ENCODE results near the gene SPN. TPM values are rescaled to one million over a fixed set of nuclear protein-coding genes. Genes with fewer than 3 reads are reported as not detected.
A peak's percentile ranks its signal among the peaks of the same experiment; 100 is the strongest.
"Not testable (repeated sequence)": the region's sequence is repeated elsewhere in the genome, so short reads cannot be mapped to it uniquely, and the experiment has no call there.

SPN gene, protein sequence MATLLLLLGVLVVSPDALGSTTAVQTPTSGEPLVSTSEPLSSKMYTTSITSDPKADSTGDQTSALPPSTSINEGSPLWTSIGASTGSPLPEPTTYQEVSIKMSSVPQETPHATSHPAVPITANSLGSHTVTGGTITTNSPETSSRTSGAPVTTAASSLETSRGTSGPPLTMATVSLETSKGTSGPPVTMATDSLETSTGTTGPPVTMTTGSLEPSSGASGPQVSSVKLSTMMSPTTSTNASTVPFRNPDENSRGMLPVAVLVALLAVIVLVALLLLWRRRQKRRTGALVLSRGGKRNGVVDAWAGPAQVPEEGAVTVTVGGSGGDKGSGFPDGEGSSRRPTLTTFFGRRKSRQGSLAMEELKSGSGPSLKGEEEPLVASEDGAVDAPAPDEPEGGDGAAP
- 1.1 TPM for polyA plus RNA-seq (2013, experiment 1 of 2)
- polyA plus RNA-seq (2013, experiment 2 of 2), result 0.87 TPM

DNA sequence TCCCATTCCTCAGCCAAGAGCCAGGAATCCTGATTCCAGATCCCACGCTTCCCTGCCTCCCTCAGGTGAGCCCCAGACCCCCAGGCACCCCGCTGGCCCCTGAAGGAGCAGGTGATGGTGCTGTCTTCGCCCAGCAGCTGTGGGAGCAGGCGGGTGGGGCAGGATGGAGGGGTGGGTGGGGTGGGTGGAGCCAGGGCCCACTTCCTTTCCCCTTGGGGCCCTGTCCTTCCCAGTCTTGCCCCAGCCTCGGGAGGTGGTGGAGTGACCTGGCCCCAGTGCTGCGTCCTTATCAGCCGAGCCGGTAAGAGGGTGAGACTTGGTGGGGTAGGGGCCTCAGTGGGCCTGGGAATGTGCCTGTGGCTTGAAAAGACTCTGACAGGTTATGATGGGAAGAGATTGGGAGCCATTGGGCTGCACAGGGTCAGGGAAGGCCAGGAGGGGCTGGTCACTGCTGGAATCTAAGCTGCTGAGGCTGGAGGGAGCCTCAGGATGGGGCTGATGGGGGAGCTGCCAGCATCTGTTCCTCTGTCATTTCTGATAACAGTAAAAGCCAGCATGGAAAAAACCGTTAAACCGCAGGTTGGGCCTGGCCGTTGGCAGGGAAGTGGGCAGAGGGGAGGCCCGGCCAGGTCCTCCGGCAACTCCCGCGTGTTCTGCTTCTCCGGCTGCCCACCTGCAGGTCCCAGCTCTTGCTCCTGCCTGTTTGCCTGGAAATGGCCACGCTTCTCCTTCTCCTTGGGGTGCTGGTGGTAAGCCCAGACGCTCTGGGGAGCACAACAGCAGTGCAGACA lies at the start of gene SPN:
SPN (plus strand) TSS at position 232 of the 791 bp plus-strand sequence; CDS start at position 714, 482 bp downstream.
- Histone ChIP-seq H3K27me3 (ENCODE audit: insufficient read depth, low read length, poor library complexity) (no peaks in the 10 kb centered on the region), H3K79me1 (ENCODE audit: low read length) (no peaks in the 10 kb centered on the region), H3K36me3 (ENCODE audit: control insufficient read depth, insufficient read depth, low read length) (no peaks in the 10 kb centered on the region), H3K4me1 (ENCODE audit: control insufficient read depth, low read depth, low read length) (peaks cover 3% of the 10 kb centered on the region), H3K23ac (ENCODE audit: low read length) (no peak within 1 kb of the TSS), H2BK15ac (replicated peaks; ENCODE audit: low read depth) (no peak within 1 kb of the TSS), H3K27ac (ENCODE audit: low read depth, low read length) (no peak within 1 kb of the TSS), H3K9ac (ENCODE audit: low read length) (no peak within 1 kb of the TSS), H3K4ac (ENCODE audit: low read depth, low read length) (no peak within 1 kb of the TSS), H3K4me2 (ENCODE audit: low read length) (no peak within 1 kb of the TSS), H4K8ac (ENCODE audit: low read depth, low read length) (no peak within 1 kb of the TSS), H3K4me3 (ENCODE audit: low read length) (no peak within 1 kb of the TSS), H3K18ac (ENCODE audit: low read length) (no peak within 1 kb of the TSS), H3K56ac (ENCODE audit: low read length) (peak within 1 kb of the TSS; percentile 37), H2AK5ac (ENCODE audit: low read length) (no peak within 1 kb of the TSS), H4K5ac (ENCODE audit: low read length) (no peak within 1 kb of the TSS), H3K79me2 (ENCODE audit: control insufficient read depth, insufficient read depth, low read length) (no peaks in the 10 kb centered on the region), H2BK120ac (ENCODE audit: low read depth, low read length) (no peak within 1 kb of the TSS), H2BK5ac (ENCODE audit: low read length) (no peak within 1 kb of the TSS)
- DNase-seq, result no peak
- no CpG with 5 or more reads among the region's 18 CpGs for WGBS (ENCODE audit: extremely low coverage, insufficient coverage, low lambda C conversion rate)

DNA sequence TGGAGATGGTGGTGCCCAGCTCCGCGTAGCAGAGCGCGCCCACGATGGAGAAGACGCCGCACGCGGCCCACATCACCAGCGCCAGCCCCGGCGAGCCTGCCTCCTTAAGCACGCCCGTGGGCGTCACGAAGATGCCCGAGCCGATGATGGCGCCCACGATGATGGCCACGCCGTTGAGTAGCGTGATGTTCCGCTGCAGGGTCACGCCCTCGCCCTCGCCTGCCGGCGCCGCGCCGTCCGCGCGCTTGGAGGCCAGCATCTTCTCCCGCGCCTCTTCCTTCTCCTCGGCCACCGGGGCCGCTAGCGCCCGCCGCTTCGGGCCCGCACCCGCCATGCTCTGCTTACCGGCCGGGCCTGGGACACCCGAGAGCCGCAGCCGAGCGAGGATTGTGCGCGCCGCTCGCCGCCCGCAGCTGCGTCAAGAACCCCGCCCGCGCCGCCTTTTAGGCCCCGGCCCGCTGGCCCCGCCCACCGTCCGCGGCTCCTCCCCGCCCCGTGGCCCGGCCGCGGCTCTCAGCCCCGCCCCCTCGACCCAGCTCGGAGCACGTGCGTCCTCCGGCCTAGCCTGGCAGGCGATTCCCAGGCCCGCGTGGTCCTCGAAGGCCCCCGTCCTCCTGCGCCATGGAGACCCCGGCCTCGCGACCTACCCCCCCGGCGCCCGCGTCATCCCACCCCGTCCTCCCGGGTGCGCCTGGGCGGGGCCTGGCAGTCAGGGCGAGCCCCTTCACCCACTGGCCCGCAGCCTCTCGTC lies 49.6 kb upstream of the SPN start:
- Histone ChIP-seq H3K23ac (ENCODE audit: low read length) (peak overlapping the region; percentile 99), H3K79me2 (ENCODE audit: control insufficient read depth, insufficient read depth, low read length) (peaks cover 18% of the 10 kb centered on the region), H3K4me3 (ENCODE audit: low read length) (peak overlapping the region; percentile 77), H3K9ac (ENCODE audit: low read length) (peak overlapping the region; percentile 89), H3K18ac (ENCODE audit: low read length) (peak overlapping the region; percentile 44), H3K27ac (ENCODE audit: low read depth, low read length) (peak overlapping the region; percentile 51), H3K56ac (ENCODE audit: low read length) (peak overlapping the region; percentile 96), H3K4me2 (ENCODE audit: low read length) (peak overlapping the region; percentile 66)
- not testable (repeated sequence) for H2BK15ac ChIP-seq (replicated peaks; ENCODE audit: low read depth); H3K27me3 ChIP-seq (ENCODE audit: insufficient read depth, low read length, poor library complexity); H3K36me3 ChIP-seq (ENCODE audit: control insufficient read depth, insufficient read depth, low read length); H3K79me1 ChIP-seq (ENCODE audit: low read length); H4K5ac ChIP-seq (ENCODE audit: low read length); H2BK5ac ChIP-seq (ENCODE audit: low read length); H3K4ac ChIP-seq (ENCODE audit: low read depth, low read length); H2AK5ac ChIP-seq (ENCODE audit: low read length); H3K4me1 ChIP-seq (ENCODE audit: control insufficient read depth, low read depth, low read length); H4K8ac ChIP-seq (ENCODE audit: low read depth, low read length); H2BK120ac ChIP-seq (ENCODE audit: low read depth, low read length)
- no CpG with 5 or more reads among the region's 100 CpGs for WGBS (ENCODE audit: extremely low coverage, insufficient coverage, low lambda C conversion rate)
- peak; percentile 92 for DNase-seq

DNA sequence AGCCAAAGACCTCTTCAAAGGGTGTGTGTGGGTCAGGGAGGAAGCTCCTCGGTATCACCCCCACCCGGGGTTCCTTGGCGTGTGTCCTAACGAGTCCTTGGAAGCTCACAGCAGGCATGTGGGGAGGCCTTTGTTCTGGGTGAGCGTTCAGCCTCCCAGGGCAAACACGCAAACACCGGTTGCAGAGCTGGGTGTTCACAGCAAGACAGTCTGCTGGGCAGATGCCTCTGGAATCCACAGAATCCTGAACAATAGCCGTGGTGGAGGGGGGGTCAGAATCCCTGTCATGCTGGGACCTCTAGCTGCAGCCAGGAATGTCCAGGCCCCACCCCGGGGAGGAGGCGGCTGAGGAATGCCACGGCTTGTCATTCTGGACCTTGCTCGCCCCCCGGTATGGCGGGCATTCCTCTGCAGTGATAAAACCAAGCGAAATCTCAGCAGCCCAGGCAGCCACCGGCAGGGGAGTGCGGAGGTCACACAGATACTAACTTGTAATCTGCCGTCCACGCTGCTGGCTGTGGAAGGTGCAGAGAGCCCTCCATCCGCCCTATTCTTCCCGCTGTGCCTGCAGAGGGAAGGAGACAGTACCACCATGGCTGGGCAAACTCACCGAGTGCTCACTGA lies 48.2 kb upstream of the SPN start:
- Histone ChIP-seq H3K56ac (ENCODE audit: low read length) (peak overlapping the region; percentile 64), H3K79me2 (ENCODE audit: control insufficient read depth, insufficient read depth, low read length) (peaks cover 16% of the 10 kb centered on the region), H3K27ac (ENCODE audit: low read depth, low read length) (peak overlapping the region; percentile 1)
- H3K36me3 ChIP-seq (ENCODE audit: control insufficient read depth, insufficient read depth, low read length); H3K23ac ChIP-seq (ENCODE audit: low read length); H2AK5ac ChIP-seq (ENCODE audit: low read length); H3K4me2 ChIP-seq (ENCODE audit: low read length); H2BK120ac ChIP-seq (ENCODE audit: low read depth, low read length); H2BK5ac ChIP-seq (ENCODE audit: low read length); H3K9ac ChIP-seq (ENCODE audit: low read length); H2BK15ac ChIP-seq (replicated peaks; ENCODE audit: low read depth); H4K5ac ChIP-seq (ENCODE audit: low read length); H3K4me3 ChIP-seq (ENCODE audit: low read length); H3K4me1 ChIP-seq (ENCODE audit: control insufficient read depth, low read depth, low read length); H3K79me1 ChIP-seq (ENCODE audit: low read length); H3K4ac ChIP-seq (ENCODE audit: low read depth, low read length); H4K8ac ChIP-seq (ENCODE audit: low read depth, low read length); H3K18ac ChIP-seq (ENCODE audit: low read length); H3K27me3 ChIP-seq (ENCODE audit: insufficient read depth, low read length, poor library complexity): not testable (repeated sequence)
- WGBS (ENCODE audit: extremely low coverage, insufficient coverage, low lambda C conversion rate), result no CpG with 5 or more reads among the region's 22 CpGs
- peak; percentile 97 for DNase-seq

DNA sequence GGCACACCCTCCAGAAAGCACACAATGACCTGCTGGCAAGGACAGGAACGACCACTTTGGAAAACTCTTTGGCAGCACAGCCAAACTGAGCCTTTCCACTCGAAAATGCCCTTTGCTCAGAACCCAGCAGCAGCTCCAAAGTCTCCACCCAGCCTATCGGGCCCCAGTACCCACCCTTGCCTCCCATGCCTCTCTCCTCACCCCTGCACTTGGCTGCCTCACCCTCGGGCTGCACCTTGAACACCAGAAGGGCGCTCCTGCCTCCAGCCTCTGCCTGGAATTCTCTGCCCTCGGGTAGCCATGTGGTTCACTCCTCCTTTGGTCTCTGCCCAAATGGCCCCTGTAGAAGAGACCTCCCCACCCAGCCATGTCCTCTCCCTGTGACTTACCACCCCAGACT lies 46.9 kb upstream of the SPN start:
- H2AK5ac ChIP-seq (ENCODE audit: low read length); H2BK15ac ChIP-seq (replicated peaks; ENCODE audit: low read depth); H3K4me1 ChIP-seq (ENCODE audit: control insufficient read depth, low read depth, low read length); H3K4me3 ChIP-seq (ENCODE audit: low read length); H3K79me1 ChIP-seq (ENCODE audit: low read length); H3K36me3 ChIP-seq (ENCODE audit: control insufficient read depth, insufficient read depth, low read length); H3K27me3 ChIP-seq (ENCODE audit: insufficient read depth, low read length, poor library complexity); H3K4me2 ChIP-seq (ENCODE audit: low read length); H3K27ac ChIP-seq (ENCODE audit: low read depth, low read length); H3K23ac ChIP-seq (ENCODE audit: low read length); H3K4ac ChIP-seq (ENCODE audit: low read depth, low read length); H4K8ac ChIP-seq (ENCODE audit: low read depth, low read length); H3K18ac ChIP-seq (ENCODE audit: low read length); H2BK5ac ChIP-seq (ENCODE audit: low read length); H3K56ac ChIP-seq (ENCODE audit: low read length); H4K5ac ChIP-seq (ENCODE audit: low read length); H2BK120ac ChIP-seq (ENCODE audit: low read depth, low read length); DNase-seq; H3K9ac ChIP-seq (ENCODE audit: low read length): not testable (repeated sequence)
- peaks cover 13% of the 10 kb centered on the region for H3K79me2 ChIP-seq (ENCODE audit: control insufficient read depth, insufficient read depth, low read length)
- no CpG with 5 or more reads among the region's 6 CpGs for WGBS (ENCODE audit: extremely low coverage, insufficient coverage, low lambda C conversion rate)

DNA sequence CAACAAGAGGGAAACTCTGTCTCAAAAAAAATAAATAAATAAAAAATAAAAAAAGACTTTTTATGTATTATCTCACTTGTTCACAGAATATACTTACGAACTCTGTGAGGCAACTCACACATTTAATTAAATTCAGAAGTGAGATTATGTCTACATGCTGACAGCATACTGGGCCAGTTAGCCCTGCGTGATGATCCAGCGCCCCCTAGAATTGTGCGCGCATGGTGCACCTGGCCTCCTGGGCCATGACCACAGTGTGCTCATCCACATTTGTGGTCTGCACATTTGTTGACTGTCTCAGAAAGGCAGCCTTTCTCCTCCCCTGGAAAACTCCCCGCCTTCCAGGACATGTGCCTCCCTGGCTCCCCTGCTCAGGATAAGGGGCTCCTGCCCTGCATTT lies 42.5 kb upstream of the SPN start:
- H3K56ac ChIP-seq (ENCODE audit: low read length); H3K23ac ChIP-seq (ENCODE audit: low read length); H2BK120ac ChIP-seq (ENCODE audit: low read depth, low read length); H3K27ac ChIP-seq (ENCODE audit: low read depth, low read length); H4K5ac ChIP-seq (ENCODE audit: low read length); H3K27me3 ChIP-seq (ENCODE audit: insufficient read depth, low read length, poor library complexity); H3K4me1 ChIP-seq (ENCODE audit: control insufficient read depth, low read depth, low read length); H3K4me2 ChIP-seq (ENCODE audit: low read length); H2BK15ac ChIP-seq (replicated peaks; ENCODE audit: low read depth); H3K79me1 ChIP-seq (ENCODE audit: low read length); H4K8ac ChIP-seq (ENCODE audit: low read depth, low read length); H2AK5ac ChIP-seq (ENCODE audit: low read length); H3K4ac ChIP-seq (ENCODE audit: low read depth, low read length); H3K4me3 ChIP-seq (ENCODE audit: low read length); H2BK5ac ChIP-seq (ENCODE audit: low read length); H3K79me2 ChIP-seq (ENCODE audit: control insufficient read depth, insufficient read depth, low read length); H3K36me3 ChIP-seq (ENCODE audit: control insufficient read depth, insufficient read depth, low read length); H3K9ac ChIP-seq (ENCODE audit: low read length); H3K18ac ChIP-seq (ENCODE audit: low read length): not testable (repeated sequence)
- WGBS (ENCODE audit: extremely low coverage, insufficient coverage, low lambda C conversion rate), result no CpG with 5 or more reads among the region's 6 CpGs
- DNase-seq, result peak; percentile 33

All from mesendoderm (in vitro differentiated cells).